Loucy (cell line): Measurements from ENCODE around the gene CECR2.

ENCODE experiments used
- EZH2phosphoT487 ChIP-seq: fragments of 200-600 bp; IDR thresholded peaks from 2 replicates; pipeline ENCODE4 v1.6.1; 2018; ENCODE audit warnings: antibody characterized with exemption, mild to moderate bottlenecking, moderate library complexity, borderline replicate concordance
- TF ChIP-seq, protein P1 (sequence below): fragments of 200-600 bp; sonication (generic); conservative IDR thresholded peaks from 2 replicates; pipeline ENCODE4 v1.5.1; 2014; ENCODE audit warnings: mild to moderate bottlenecking, antibody characterized with exemption, low read length

DNA sequence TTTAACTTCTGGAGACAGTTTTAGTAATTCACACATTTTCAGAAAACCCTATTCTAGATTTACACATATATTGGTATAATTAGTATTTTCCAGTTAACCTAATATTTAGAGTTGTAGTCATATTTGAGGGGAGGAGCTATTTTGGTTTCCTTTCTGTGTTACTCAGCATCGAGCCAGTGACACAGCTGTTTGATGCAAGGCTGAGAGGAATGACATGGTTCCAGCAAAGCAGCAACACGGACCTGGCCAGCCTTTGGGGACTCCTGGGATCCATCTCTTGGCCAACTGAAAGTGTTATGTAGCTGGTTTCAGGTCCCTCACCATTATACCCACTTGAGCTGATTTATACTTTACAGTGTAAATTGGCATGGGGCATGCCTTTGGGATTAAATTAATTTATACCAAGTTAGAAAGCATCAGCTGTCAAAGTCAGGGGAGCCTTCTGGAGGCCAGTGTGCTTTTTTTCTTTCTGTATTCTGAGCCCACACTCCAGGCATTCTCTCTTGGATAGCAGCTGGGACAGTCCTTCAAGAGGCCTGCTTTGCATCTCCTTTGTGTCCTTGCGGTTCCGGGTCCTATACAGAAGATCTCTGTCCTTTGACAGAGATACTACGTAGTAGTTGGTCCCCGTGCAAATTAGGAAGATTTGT is 102.8 kb downstream of the CECR2 start:
- TF ChIP-seq, protein P1, sequence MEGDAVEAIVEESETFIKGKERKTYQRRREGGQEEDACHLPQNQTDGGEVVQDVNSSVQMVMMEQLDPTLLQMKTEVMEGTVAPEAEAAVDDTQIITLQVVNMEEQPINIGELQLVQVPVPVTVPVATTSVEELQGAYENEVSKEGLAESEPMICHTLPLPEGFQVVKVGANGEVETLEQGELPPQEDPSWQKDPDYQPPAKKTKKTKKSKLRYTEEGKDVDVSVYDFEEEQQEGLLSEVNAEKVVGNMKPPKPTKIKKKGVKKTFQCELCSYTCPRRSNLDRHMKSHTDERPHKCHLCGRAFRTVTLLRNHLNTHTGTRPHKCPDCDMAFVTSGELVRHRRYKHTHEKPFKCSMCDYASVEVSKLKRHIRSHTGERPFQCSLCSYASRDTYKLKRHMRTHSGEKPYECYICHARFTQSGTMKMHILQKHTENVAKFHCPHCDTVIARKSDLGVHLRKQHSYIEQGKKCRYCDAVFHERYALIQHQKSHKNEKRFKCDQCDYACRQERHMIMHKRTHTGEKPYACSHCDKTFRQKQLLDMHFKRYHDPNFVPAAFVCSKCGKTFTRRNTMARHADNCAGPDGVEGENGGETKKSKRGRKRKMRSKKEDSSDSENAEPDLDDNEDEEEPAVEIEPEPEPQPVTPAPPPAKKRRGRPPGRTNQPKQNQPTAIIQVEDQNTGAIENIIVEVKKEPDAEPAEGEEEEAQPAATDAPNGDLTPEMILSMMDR, result no peak
- no peak for TF ChIP-seq EZH2phosphoT487
